ENCODE data around the gene PLSCR3.

DNA sequence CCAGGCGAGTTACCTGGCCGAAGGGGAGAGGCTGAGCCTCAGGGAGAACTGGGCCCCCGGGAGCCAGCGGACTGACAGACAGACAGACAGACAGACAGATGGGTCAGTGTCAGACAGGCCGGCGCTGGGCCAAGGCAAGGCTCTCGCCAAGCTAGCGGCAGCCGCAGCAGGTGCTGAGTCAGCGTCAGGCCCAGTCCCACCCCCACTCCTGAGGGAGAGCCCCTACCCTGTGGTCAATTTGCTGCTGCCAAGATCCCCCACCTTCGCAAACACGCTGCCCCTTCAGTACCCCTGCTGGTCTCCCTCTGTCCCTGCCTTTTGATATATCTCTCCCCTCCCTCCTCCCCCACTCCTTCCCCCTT, 46.5 kb upstream of the PLSCR3 start:
- TF ChIP-seq, protein P1, sequence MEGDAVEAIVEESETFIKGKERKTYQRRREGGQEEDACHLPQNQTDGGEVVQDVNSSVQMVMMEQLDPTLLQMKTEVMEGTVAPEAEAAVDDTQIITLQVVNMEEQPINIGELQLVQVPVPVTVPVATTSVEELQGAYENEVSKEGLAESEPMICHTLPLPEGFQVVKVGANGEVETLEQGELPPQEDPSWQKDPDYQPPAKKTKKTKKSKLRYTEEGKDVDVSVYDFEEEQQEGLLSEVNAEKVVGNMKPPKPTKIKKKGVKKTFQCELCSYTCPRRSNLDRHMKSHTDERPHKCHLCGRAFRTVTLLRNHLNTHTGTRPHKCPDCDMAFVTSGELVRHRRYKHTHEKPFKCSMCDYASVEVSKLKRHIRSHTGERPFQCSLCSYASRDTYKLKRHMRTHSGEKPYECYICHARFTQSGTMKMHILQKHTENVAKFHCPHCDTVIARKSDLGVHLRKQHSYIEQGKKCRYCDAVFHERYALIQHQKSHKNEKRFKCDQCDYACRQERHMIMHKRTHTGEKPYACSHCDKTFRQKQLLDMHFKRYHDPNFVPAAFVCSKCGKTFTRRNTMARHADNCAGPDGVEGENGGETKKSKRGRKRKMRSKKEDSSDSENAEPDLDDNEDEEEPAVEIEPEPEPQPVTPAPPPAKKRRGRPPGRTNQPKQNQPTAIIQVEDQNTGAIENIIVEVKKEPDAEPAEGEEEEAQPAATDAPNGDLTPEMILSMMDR (conservative IDR thresholded peaks at IDR 0.05), result no peak
- TF ChIP-seq ZFX (IDR thresholded peaks at IDR 0.05), result no peak
